ENCODE results near the gene OPCML.

GRCh38 chr11:133072858-133073582 lies 459.3 kb downstream of the OPCML start:
- no peak for TF ChIP-seq ZNF70 (CRISPR knock-in tag; IDR thresholded peaks at IDR 0.05)
- no peak for TF ChIP-seq RARB (CRISPR knock-in tag; IDR thresholded peaks at IDR 0.05)
- TF ChIP-seq TSHZ2 (CRISPR knock-in tag; IDR thresholded peaks at IDR 0.05), result no peak
- no peak for TF ChIP-seq ZC3H10 (CRISPR knock-in tag; IDR thresholded peaks at IDR 0.05)
- TF ChIP-seq PATZ1 (CRISPR knock-in tag; IDR thresholded peaks at IDR 0.05; ENCODE audit: borderline replicate concordance), result no peak
- no peak for TF ChIP-seq POU6F1 (CRISPR knock-in tag; IDR thresholded peaks at IDR 0.05; ENCODE audit: borderline replicate concordance, low read depth)

Data from SK-N-SH treated with all-trans-retinoic acid at 6 μM for 48 hours (cell line).